GM12878 (cell line): Measurements from ENCODE around the gene JADE2. TPM values are rescaled to one million over a fixed set of nuclear protein-coding genes. Genes with fewer than 3 reads are reported as not detected.

Experiments used
- ATAC-seq: fragments of 200-7000 bp; cut with Tn5 transposase; 3 replicates; pipeline ENCODE4 v1.9.1; 2020; ENCODE audit warnings: mild to moderate bottlenecking, moderate library complexity
- BruUV-seq: library from RNA; stranded (reverse); fragments of 400-500 nt; replicated peaks from 2 replicates; lab custom pipeline; 2021; lab: Mats Ljungman, UMichigan
- CTCF ChIA-PET: fragments of 300-600 bp; sonication (Branson Sonifier 250); formaldehyde crosslinking; extraction: SDS; loops from one replicate; lab custom pipeline; 2021; ENCODE audit warnings: inconsistent platforms; lab: Yijun Ruan, JAX
- POLR2A ChIA-PET: fragments of 350-600 bp; formaldehyde crosslinking; extraction: SDS; loops from one replicate; lab custom pipeline; 2021; ENCODE audit warnings: inconsistent platforms; lab: Charles Lee
- RAD21 ChIA-PET: fragments of 300-600 bp; sonication (Branson Sonifier 250); formaldehyde crosslinking; loops from one replicate; lab custom pipeline; 2023; ENCODE audit warnings: antibody characterized with exemption; ENCODE audit not compliant: unreplicated experiment; lab: Charles Lee
- SMC1A ChIA-PET: fragments of 300-600 bp; sonication (Branson Sonifier 250); formaldehyde crosslinking; loops from one replicate; lab custom pipeline; 2023; ENCODE audit not compliant: unreplicated experiment, uncharacterized antibody; lab: Charles Lee
- DNase-seq: peaks from one replicate; pipeline ENCODE4 v3.0.0-alpha.2; 2011; ENCODE audit warnings: low read depth, low spot score
- FAIRE-seq: peaks from 3 replicates; lab custom pipeline; 2011; peaks lifted over from hg19 to GRCh38; lab: Jason Lieb, UNC
- H2AFZ ChIP-seq: 2 replicates; pipeline ENCODE4 v1.6.0; 2011; ENCODE audit warnings: low read depth, low read length, control low read depth; ENCODE audit not compliant: control insufficient read depth
- H3K27ac ChIP-seq: 2 replicates; pipeline ENCODE4 v1.5.1; 2011; ENCODE audit warnings: control low read depth; ENCODE audit not compliant: control insufficient read depth, insufficient read depth
- H3K27me3 ChIP-seq, 2 experiments: replicated peaks in 1 of 2; 2 replicates each; pipeline versions ENCODE4 v1.6.0 to v1.6.1; 2011; ENCODE audit warnings: low read length in 1 of 2; ENCODE audit not compliant: control insufficient read depth in 2 of 2, insufficient read depth in 2 of 2
- H3K36me3 ChIP-seq, 2 experiments: 2 replicates each; pipeline ENCODE4 v1.5.1; 2011; ENCODE audit warnings: low read length in 1 of 2; ENCODE audit not compliant: control insufficient read depth in 2 of 2, insufficient read depth in 2 of 2
- H3K4me1 ChIP-seq: 2 replicates; pipeline ENCODE4 v1.6.1; 2011; ENCODE audit warnings: mild to moderate bottlenecking, low read length, moderate library complexity, mixed read lengths; ENCODE audit not compliant: control insufficient read depth, insufficient read depth
- H3K4me2 ChIP-seq: 2 replicates; pipeline ENCODE4 v1.6.0; 2011; ENCODE audit warnings: control low read depth; ENCODE audit not compliant: control insufficient read depth, insufficient read depth
- H3K4me3 ChIP-seq: fragments of 200-600 bp; sonication (generic); 2 replicates; pipeline ENCODE4 v1.5.1; 2016
- H3K79me2 ChIP-seq: 2 replicates; pipeline ENCODE4 v1.6.0; 2011; ENCODE audit warnings: low read length; ENCODE audit not compliant: control insufficient read depth, insufficient read depth
- H3K9ac ChIP-seq: 2 replicates; pipeline ENCODE4 v1.8.0; 2011; ENCODE audit warnings: low read length, control low read depth, mixed read lengths; ENCODE audit not compliant: control insufficient read depth, insufficient read depth
- H3K9me3 ChIP-seq: replicated peaks from 3 replicates; pipeline ENCODE4 v1.5.1; 2011; ENCODE audit warnings: mild to moderate bottlenecking, low read length; ENCODE audit not compliant: control insufficient read depth, insufficient read depth
- H4K20me1 ChIP-seq: 2 replicates; pipeline ENCODE4 v1.6.0; 2011; ENCODE audit not compliant: control insufficient read depth, insufficient read depth
- BRCA1 ChIP-seq: IDR thresholded peaks from 2 replicates; pipeline ENCODE4 v1.6.1; 2011; ENCODE audit warnings: low read depth, low read length, improper control_type of control experiment
- CREB1 ChIP-seq: IDR thresholded peaks from 2 replicates; pipeline ENCODE4 v1.6.1; 2012; ENCODE audit warnings: low read depth, mild to moderate bottlenecking, inconsistent platforms
- CREM ChIP-seq: IDR thresholded peaks from 2 replicates; pipeline ENCODE4 v1.6.1; 2014; ENCODE audit warnings: antibody characterized with exemption, low read depth
- FOXK2 ChIP-seq: fragments of 450-650 bp; IDR thresholded peaks from 2 replicates; pipeline ENCODE4 v1.6.1; 2017; ENCODE audit warnings: mild to moderate bottlenecking, moderate library complexity
- GABPA ChIP-seq: IDR thresholded peaks from 2 replicates; pipeline ENCODE4 v1.6.1; 2014; ENCODE audit warnings: antibody characterized with exemption, low read depth, mild to moderate bottlenecking, inconsistent platforms
- HDAC6 ChIP-seq: fragments of 200-600 bp; sonication (generic); IDR thresholded peaks from one replicate; pipeline ENCODE4 v1.8.0; 2017; ENCODE audit warnings: antibody characterized with exemption; ENCODE audit not compliant: unreplicated experiment
- JUNB ChIP-seq: IDR thresholded peaks from 2 replicates; pipeline ENCODE4 v1.6.1; 2016; ENCODE audit warnings: antibody characterized with exemption, mild to moderate bottlenecking
- NBN ChIP-seq: fragments of 450-650 bp; IDR thresholded peaks from 2 replicates; pipeline ENCODE4 v1.6.1; 2016
- RBBP5 ChIP-seq: fragments of 200-600 bp; sonication (generic); conservative IDR thresholded peaks from 2 replicates; pipeline ENCODE4 v1.6.1; 2016
- REST ChIP-seq: IDR thresholded peaks from 2 replicates; pipeline ENCODE4 v1.6.1; 2012; ENCODE audit warnings: mild to moderate bottlenecking, low read depth, low read length
- RFX5 ChIP-seq: IDR thresholded peaks from 2 replicates; pipeline ENCODE4 v1.6.1; 2011; ENCODE audit warnings: low read depth, low read length, improper control_type of control experiment
- STAT3 ChIP-seq: IDR thresholded peaks from 2 replicates; pipeline ENCODE4 v1.6.1; 2011; ENCODE audit warnings: low read depth, low read length, improper control_type of control experiment
- SUPT20H ChIP-seq: IDR thresholded peaks from 2 replicates; pipeline ENCODE4 v1.6.1; 2011; ENCODE audit warnings: low read depth, mild to moderate bottlenecking, low read length, moderate library complexity, borderline replicate concordance; ENCODE audit not compliant: control insufficient read depth
- ZBTB40 ChIP-seq: fragments of 450-650 bp; IDR thresholded peaks from 2 replicates; pipeline ENCODE4 v1.6.1; 2016; ENCODE audit warnings: mild to moderate bottlenecking, moderate library complexity, borderline replicate concordance
- WGBS: methylation state at CpG from one replicate; pipeline ENCODE4 v1.1.6; 2016; ENCODE audit warnings: low lambda C conversion rate; ENCODE audit not compliant: insufficient replicate concordance, insufficient coverage; ENCODE audit errors: missing lambda C conversion rate; 5-methylcytosine and 5-hydroxymethylcytosine counted together
- in situ Hi-C: fragments of 300-500 bp; cut with MboI; formaldehyde crosslinking; loops from 9 replicates; pipeline ENCODE4 v1.14.3; 2018; ENCODE audit warnings: mixed read lengths
- intact Hi-C: fragments of 100-400 bp; cut with micrococcal nuclease; formaldehyde crosslinking; loops from one replicate; pipeline ENCODE4 v1.14.2; 2022; ENCODE audit not compliant: unreplicated experiment
- polyA plus RNA-seq, 11 experiments: library from polyadenylated mRNA; depleted of rRNA in 4 of 11; unstranded in 6 of 11; stranded (reverse) in 5 of 11; fragments of >200 nt; fragmentation: Nextera tagmentation in 4 of 11; fragmentation: Illumina TruSeq in 1 of 11; extraction: Ambion mirVana in 4 of 11; extraction: Trizol in 1 of 11; gene quantifications; 1 replicate in 1 of 11; 2 replicates in 10 of 11; pipeline versions ENCODE4 v1.2.1 to v1.2.3, GENCODE V29; 2011 to 2016; ENCODE audit warnings: inconsistent platforms in 2 of 11, missing spikeins in 2 of 11, low read depth in 1 of 11
- total RNA-seq, 4 experiments: library from RNA; depleted of rRNA in 3 of 4; stranded (reverse); fragments of >200 nt in 3 of 4; fragmentation: Illumina TruSeq in 1 of 4; extraction: Trizol in 1 of 4; gene quantifications; 2 replicates each; pipeline versions ENCODE4 v1.2.1 to v1.2.3, GENCODE V29; 2013 to 2021

JADE2 gene
- total and polyA plus RNA-seq, 10 of the 15 experiments (the other 5 are each of a cell fraction or from before 2014, with no cell fraction given): 1.5 to 67.0 (median 22.4) TPM

- no peak overlapping the region for H3K4me3 ChIP-seq
- H3K9ac ChIP-seq: no peak overlapping the region
- WGBS: 57% methylated on average over 5 of the region's 5 CpGs
- H2AFZ ChIP-seq: no peak overlapping the region
- no peaks in the 10 kb centered on the region for H3K36me3 ChIP-seq
- H3K27ac ChIP-seq: no peak overlapping the region
- FAIRE-seq (no peak), ATAC-seq (peak; percentile 5; the same call in 1 of the 3 replicates), DNase-seq (no peak)
- H3K4me2 ChIP-seq: no peak overlapping the region
- no peaks in the 10 kb centered on the region for H4K20me1 ChIP-seq
- intact Hi-C loops (loop anchor here (5.0 kb wide), 1 partner anchor 56 kb away; the partner anchor contains the start of gene SEC24A), in situ Hi-C loops (no loop called here)
- H3K9me3 ChIP-seq: no peaks in the 10 kb centered on the region; the same call in 2 of the 3 replicates
- no TSS peak for BruUV-seq
- ChIA-PET CTCF (interaction anchor here (0.8 to 4.7 kb wide), 3 partner anchors 13 to 706 kb away, joined by 3 to 23 read pairs (median 3); no protein-coding TSS in a partner anchor), SMC1A (interaction anchor here (0.9 to 2.1 kb wide), 4 partner anchors 11 to 316 kb away, joined by 3 to 9 read pairs (median 4); no protein-coding TSS in a partner anchor), POLR2A (no interaction called here), RAD21 (interaction anchor here (0.9 to 3.7 kb wide), 5 partner anchors 14 to 287 kb away, joined by 3 to 17 read pairs (median 4); partner anchors contain the start of gene DDX46)
- H3K4me1 ChIP-seq: peaks cover 28% of the 10 kb centered on the region
- H3K27me3 ChIP-seq: no peaks in the 10 kb centered on the region
- no peaks in the 10 kb centered on the region for H3K79me2 ChIP-seq
- TF ChIP-seq HDAC6 (no peak), BRCA1 (no peak), CREB1 (peak; percentile 89), RBBP5 (no peak), STAT3 (no peak), NBN (no peak), REST (no peak), FOXK2 (no peak), RFX5 (peak; percentile 93), SUPT20H (no peak), ZBTB40 (no peak), CREM (peak; percentile 76; the same call in 1 of the 2 replicates), JUNB (no peak), GABPA (no peak)
Observed at GRCh38 chr5:134590992-134591659, 65.7 kb downstream of the JADE2 start.
